HEK293T (cell line): ENCODE results near the gene LRRC10.

Source experiments
- BHLHE40 ChIP-seq: fragments of 450-650 bp; IDR thresholded peaks from 2 replicates; pipeline ENCODE4 v1.6.1; 2016; ENCODE audit warnings: mild to moderate bottlenecking, moderate library complexity, borderline replicate concordance
- FOXM1 ChIP-seq: fragments of 450-650 bp; IDR thresholded peaks from 2 replicates; pipeline ENCODE4 v1.6.1; 2017; ENCODE audit warnings: mild to moderate bottlenecking, borderline replicate concordance
- LEF1 ChIP-seq: fragments of 450-650 bp; IDR thresholded peaks from 2 replicates; pipeline ENCODE4 v1.6.1; 2017; ENCODE audit warnings: mild to moderate bottlenecking, borderline replicate concordance
- SUZ12 ChIP-seq: fragments of 450-650 bp; IDR thresholded peaks from 2 replicates; pipeline ENCODE4 v1.6.1; 2016; ENCODE audit warnings: mild to moderate bottlenecking

GRCh38 chr12:69613351-69613750 is 2.6 kb upstream of the LRRC10 start:
- TF ChIP-seq SUZ12, result no peak
- TF ChIP-seq BHLHE40, result no peak
- no peak for TF ChIP-seq FOXM1
- TF ChIP-seq LEF1, result no peak
